GM13977 (cell line): ENCODE data around the gene C12orf43.

Experiments used
- DNase-seq: peaks from one replicate; pipeline ENCODE4 v3.0.0; 2012; ENCODE audit warnings: low spot score
- in situ Hi-C: fragments of 300-500 bp; cut with MboI; formaldehyde crosslinking; loops from one replicate; pipeline ENCODE4 v1.12.0; 2022; ENCODE audit warnings: low sequenced_read_pairs, low pct_unique_long_range_greater_than_20kb, mixed read lengths, inconsistent platforms; ENCODE audit not compliant: unreplicated experiment
- TF ChIP-seq, protein P1 (sequence below): IDR thresholded peaks from 2 replicates; pipeline ENCODE4 v1.5.1; 2012; ENCODE audit warnings: mild to moderate bottlenecking, control low read depth; ENCODE audit not compliant: insufficient read depth; ENCODE audit errors: extremely low read depth, missing control alignments

The C12orf43 gene

DNA sequence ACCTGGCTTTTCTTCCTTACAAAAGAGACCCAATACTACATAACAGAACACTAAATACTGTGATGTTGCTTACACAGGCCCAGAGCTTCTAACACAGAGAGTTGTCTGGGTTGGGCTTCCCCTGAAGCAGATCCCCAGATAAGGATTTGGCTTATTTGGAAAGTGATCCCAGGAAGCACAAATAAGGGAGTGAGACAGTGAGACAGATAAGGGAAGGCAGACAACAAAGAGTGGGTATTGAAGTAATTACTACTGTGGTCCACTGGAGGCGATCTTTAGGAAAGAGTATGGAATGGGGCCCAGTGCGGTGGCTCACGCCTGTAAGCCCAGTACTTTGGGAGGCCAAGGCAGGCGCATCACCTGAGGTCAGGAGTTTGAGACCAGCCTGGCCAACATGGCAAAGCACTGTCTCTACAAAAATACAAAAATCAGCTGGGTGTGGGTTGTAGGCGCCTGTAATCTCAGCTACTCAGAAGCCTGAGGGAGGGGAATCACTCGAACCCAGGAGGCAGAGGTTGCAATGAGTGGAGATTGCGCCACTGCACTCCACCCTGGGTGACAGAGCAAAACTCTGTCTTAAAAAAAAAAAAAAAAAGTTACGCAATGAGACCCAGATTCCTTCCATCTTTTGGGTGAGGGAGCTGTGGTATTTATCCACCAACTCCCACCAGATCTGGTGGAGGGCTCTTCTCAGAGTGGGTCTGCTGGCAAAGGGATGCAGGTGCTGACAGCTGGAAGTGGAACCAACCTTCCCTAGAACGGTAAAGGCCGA lies 10.2 kb upstream of the C12orf43 start:
- TF ChIP-seq, protein P1, sequence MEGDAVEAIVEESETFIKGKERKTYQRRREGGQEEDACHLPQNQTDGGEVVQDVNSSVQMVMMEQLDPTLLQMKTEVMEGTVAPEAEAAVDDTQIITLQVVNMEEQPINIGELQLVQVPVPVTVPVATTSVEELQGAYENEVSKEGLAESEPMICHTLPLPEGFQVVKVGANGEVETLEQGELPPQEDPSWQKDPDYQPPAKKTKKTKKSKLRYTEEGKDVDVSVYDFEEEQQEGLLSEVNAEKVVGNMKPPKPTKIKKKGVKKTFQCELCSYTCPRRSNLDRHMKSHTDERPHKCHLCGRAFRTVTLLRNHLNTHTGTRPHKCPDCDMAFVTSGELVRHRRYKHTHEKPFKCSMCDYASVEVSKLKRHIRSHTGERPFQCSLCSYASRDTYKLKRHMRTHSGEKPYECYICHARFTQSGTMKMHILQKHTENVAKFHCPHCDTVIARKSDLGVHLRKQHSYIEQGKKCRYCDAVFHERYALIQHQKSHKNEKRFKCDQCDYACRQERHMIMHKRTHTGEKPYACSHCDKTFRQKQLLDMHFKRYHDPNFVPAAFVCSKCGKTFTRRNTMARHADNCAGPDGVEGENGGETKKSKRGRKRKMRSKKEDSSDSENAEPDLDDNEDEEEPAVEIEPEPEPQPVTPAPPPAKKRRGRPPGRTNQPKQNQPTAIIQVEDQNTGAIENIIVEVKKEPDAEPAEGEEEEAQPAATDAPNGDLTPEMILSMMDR, result no peak
- DNase-seq, result no peak
- in situ Hi-C loops, result no loop called here

DNA sequence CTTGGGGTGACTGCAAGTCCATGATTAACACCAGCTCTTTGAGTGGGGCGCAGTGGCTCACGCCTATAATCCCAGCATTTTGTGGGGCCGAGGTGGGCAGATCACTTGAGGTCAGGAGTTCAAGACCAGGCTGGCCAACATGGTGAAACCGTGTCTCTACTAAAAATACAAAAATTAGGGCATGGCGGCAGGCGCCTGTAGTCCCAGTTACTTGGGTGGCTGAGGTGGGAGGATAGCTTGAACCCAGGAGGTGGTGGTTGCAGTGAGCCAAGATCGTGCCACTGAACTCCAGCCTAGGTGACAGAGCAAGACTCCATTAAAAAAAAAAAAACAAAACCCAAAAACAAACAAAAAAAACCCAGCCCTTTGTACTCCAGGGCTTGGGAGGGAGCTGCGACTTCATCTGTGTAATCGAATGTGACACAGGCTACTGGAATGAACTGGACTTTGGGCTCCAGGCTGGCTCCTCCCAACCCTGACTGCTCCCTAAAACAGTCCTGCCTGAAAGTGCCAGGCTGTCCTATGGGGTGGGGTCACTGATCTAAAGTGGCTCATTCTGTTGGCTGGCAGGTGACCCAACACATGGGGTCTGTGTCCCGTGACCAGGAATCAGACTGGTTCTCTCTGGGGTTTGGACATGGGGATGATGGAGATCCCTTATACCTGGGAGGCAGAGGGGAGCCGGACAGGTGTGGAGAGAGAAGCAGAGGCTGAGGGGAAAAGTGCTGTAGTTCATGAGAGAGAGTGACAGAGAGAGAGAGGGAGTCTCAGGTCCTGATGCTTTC lies 9.3 kb upstream of the C12orf43 start:
- TF ChIP-seq, protein P1, result no peak
- in situ Hi-C loops, result no loop called here
- no peak for DNase-seq

DNA sequence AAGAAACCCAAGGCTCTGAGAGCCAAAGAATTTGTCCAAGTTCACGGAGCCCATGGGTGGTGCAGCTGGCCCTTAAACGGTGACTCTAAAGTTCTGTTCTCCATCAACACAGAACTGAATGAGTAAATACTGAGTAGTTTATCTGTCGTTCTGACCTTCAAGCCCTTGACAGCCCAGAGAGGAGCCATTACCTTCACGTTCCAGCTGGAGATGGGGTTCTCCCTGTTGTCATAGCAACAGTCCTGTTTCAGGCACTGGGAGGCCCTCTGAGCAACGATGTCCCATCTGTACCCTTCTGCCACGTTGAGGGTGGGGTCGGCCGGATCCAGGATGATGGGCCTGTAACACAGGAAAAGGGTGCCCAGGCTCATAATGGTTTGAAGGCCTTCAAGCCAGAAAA lies 7.5 kb upstream of the C12orf43 start:
- in situ Hi-C loops, result no loop called here

DNA sequence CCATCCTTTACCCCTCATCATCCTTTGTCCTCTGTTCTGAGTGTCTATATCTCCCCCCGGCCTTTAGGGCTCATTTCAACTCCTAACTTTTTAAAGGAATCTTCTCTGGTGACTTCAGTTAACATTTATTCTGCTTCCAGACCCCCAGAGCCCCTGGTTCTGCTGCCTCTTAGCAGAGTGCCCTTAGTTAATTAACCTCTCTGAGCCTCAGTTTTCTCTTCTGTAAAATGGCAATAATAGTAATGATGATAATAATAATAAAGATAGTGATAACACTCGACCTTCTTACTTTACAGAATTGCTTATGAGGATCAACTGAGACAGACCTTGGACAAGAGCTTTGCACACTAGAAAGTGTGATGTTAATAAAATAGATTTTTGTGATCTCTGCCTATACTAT lies 6.4 kb upstream of the C12orf43 start:
- DNase-seq, result no peak
- in situ Hi-C loops, result no loop called here
- TF ChIP-seq, protein P1, result no peak

More for the DNA sequence above, 7.5 kb upstream of the C12orf43 start:
- TF ChIP-seq, protein P1, result no peak
- DNase-seq, result no peak

DNA sequence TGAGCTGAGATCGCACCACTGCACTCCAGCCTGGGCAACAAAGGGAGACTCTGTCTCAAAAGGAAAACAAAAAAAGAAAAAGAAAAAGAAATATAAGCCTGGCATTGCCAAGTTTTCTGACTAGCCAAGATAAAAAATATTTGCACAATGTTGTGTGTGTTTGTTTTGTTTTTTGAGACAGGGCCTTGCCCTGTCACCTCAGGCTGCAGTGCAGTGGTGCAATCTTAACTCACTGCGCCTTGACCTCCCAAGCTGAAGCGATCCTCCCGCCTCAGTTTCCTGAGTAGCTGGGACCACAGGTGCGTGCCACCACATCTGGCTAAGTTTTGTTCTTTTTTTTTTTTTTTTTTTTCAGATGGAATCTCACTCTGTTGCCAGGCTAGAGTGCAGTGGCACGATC lies 5.5 kb upstream of the C12orf43 start:
- no peak for DNase-seq
- TF ChIP-seq, protein P1, result no peak
- in situ Hi-C loops, result no loop called here

DNA sequence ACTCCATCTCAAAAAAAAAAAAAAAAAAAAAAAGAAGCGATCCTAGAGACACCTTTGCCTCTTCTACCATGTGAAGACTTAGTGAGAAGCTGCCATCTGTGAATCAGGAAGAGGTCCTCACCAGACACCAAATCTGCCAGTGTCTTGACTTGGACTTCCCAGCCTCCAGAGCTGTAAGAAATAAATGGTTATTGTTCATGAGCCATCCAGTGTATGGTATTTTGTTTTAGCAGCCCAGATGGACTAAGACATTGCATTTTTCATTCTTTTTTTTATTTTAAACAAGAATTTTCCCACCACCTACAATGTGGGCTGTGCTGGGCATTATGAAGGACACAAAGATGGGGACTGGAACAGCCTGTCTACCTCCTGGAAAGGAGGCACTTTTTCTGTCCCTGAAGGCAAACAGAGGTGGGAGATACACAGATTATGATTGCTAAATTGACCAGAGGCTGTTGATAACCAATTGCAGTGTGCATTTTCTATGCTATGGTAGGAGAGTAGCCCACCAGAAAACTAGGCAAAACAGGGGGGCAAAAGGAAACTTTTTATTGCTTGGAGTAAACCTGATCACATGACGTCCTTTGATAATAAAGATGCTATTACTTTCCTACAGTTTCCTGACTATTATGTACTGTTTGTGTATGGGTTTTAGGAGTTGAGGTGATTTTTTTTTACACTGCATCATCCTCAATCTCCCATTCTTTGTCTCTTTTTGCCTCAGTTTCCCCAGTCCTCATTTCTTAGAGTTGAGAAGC lies 2.8 kb upstream of the C12orf43 start:
- TF ChIP-seq, protein P1, result no peak
- no peak for DNase-seq
- in situ Hi-C loops, result no loop called here
